ENCODE measurements around the gene GP2. TPM values are rescaled to one million over a fixed set of nuclear protein-coding genes. Genes with fewer than 3 reads are reported as not detected.

Gene GP2
- not detected in 5 replicates for total RNA-seq (2022; extraction: Qiagen RNA extraction; ENCODE audit: low read depth)

GRCh38 chr16:20327444-20328041, at the start of gene GP2:
TSS of gene GP2 (minus strand) at chr16:20327513. CDS start at chr16:20326431, 1,082 bp downstream.

GRCh38 chr16:20352615-20353014, 25.3 kb upstream of the GP2 start, which contains the start of gene UMOD:
TSS of gene UMOD (minus strand) at chr16:20352715. CDS start at chr16:20350737, 1,978 bp downstream.

Other genes with a start within 250 kb of the GP2 start
- gene UMOD, start 25.2 kb upstream of the GP2 start, total RNA-seq (2022; extraction: Qiagen RNA extraction; ENCODE audit: low read depth), result not detected in 5 replicates
- gene PDILT, start 77.2 kb upstream of the GP2 start, total RNA-seq (2022; extraction: Qiagen RNA extraction; ENCODE audit: low read depth), result not detected in 5 replicates
- not detected in 5 replicates for gene ACSM5, start 82.0 kb upstream of the GP2 start, total RNA-seq (2022; extraction: Qiagen RNA extraction; ENCODE audit: low read depth)
- gene ACSM2A, start 124.0 kb upstream of the GP2 start, total RNA-seq (2022; extraction: Qiagen RNA extraction; ENCODE audit: low read depth), result not detected in 5 replicates
- not detected in 5 replicates for gene ACSM2B, start 248.9 kb upstream of the GP2 start, total RNA-seq (2022; extraction: Qiagen RNA extraction; ENCODE audit: low read depth)